Neural crest cell (in vitro differentiated cells): ENCODE data around the gene TMEM14B. TPM values are rescaled to one million over a fixed set of nuclear protein-coding genes. Genes with fewer than 3 reads are reported as not detected.

ENCODE experiments used
- DNase-seq: peaks from one replicate; pipeline ENCODE4 v3.0.0; 2021; ENCODE audit warnings: low read depth, mixed read lengths, low spot score
- H3K27ac Mint-ChIP-seq: one replicate; pipeline ENCODE4 v1.8.0; 2021; ENCODE audit warnings: mild to moderate bottlenecking, mixed read lengths; ENCODE audit not compliant: unreplicated experiment
- H3K27me3 Mint-ChIP-seq: 2 replicates; pipeline ENCODE4 v1.8.0; 2021; ENCODE audit warnings: low read depth, mild to moderate bottlenecking, mixed read lengths
- H3K36me3 Mint-ChIP-seq: 2 replicates; pipeline ENCODE4 v1.8.0; 2021; ENCODE audit warnings: low read depth, mild to moderate bottlenecking, mixed read lengths
- H3K4me1 Mint-ChIP-seq: 2 replicates; pipeline ENCODE4 v1.8.0; 2021; ENCODE audit warnings: mixed read lengths
- H3K4me3 Mint-ChIP-seq: one replicate; pipeline ENCODE4 v1.8.0; 2021; ENCODE audit warnings: mild to moderate bottlenecking, mixed read lengths
- H3K9me3 Mint-ChIP-seq: 2 replicates; pipeline ENCODE4 v1.8.0; 2021; ENCODE audit warnings: mixed read lengths
- CTCF ChIP-seq: fragments of 200-600 bp; sonication (generic); conservative IDR thresholded peaks from 2 replicates; pipeline ENCODE4 v1.5.0; 2021; ENCODE audit warnings: antibody characterized with exemption, mild to moderate bottlenecking
- total RNA-seq: library from RNA; stranded (reverse); gene quantifications from 2 replicates; pipeline ENCODE4 v1.2.1, GENCODE V29; 2021

Gene TMEM14B
- total RNA-seq, 1 donor from 2014 or later: 81.5 TPM

- Mint-ChIP-seq H3K27me3 (no peaks in the 10 kb centered on the region), H3K4me1 (peaks cover 38% of the 10 kb centered on the region), H3K36me3 (peaks cover 16% of the 10 kb centered on the region), H3K27ac (no peak overlapping the region), H3K4me3 (peak overlapping the region; percentile 98), H3K9me3 (peaks cover 2% of the 10 kb centered on the region)
- no peak for DNase-seq
- TF ChIP-seq CTCF: no peak
These were observed 21.9 kb upstream of the TMEM14B start for GRCh38 chr6:10725716-10726115.

- peaks cover 6% of the 10 kb centered on the region for H3K4me1 Mint-ChIP-seq
- TF ChIP-seq CTCF: no peak
- DNase-seq: no peak
- peaks cover 20% of the 10 kb centered on the region for H3K36me3 Mint-ChIP-seq
- H3K27me3 Mint-ChIP-seq: no peaks in the 10 kb centered on the region
- no peak overlapping the region for H3K27ac Mint-ChIP-seq
- no peaks in the 10 kb centered on the region for H3K9me3 Mint-ChIP-seq
- peak overlapping the region; percentile 29 for H3K4me3 Mint-ChIP-seq
These were observed 17.4 kb upstream of the TMEM14B start for GRCh38 chr6:10730254-10730653.

- TF ChIP-seq CTCF: no peak
- Mint-ChIP-seq H3K4me1 (no peaks in the 10 kb centered on the region), H3K36me3 (peaks cover 11% of the 10 kb centered on the region), H3K27me3 (no peaks in the 10 kb centered on the region), H3K27ac (no peak overlapping the region), H3K9me3 (no peaks in the 10 kb centered on the region), H3K4me3 (no peak overlapping the region)
- DNase-seq: no peak
These were observed 14.4 kb upstream of the TMEM14B start for GRCh38 chr6:10733151-10733715.

- H3K36me3 Mint-ChIP-seq: peaks cover 10% of the 10 kb centered on the region
- H3K27me3 Mint-ChIP-seq: no peaks in the 10 kb centered on the region
- no peaks in the 10 kb centered on the region for H3K9me3 Mint-ChIP-seq
- no peak overlapping the region for H3K27ac Mint-ChIP-seq
- no peak for DNase-seq
- no peak overlapping the region for H3K4me3 Mint-ChIP-seq
- no peaks in the 10 kb centered on the region for H3K4me1 Mint-ChIP-seq
- TF ChIP-seq CTCF: no peak
These were observed 13.7 kb upstream of the TMEM14B start for GRCh38 chr6:10733863-10734262.

- no peak for DNase-seq
- Mint-ChIP-seq H3K4me1 (no peaks in the 10 kb centered on the region), H3K4me3 (no peak overlapping the region), H3K27ac (no peak overlapping the region), H3K9me3 (no peaks in the 10 kb centered on the region), H3K36me3 (peaks cover 11% of the 10 kb centered on the region), H3K27me3 (no peaks in the 10 kb centered on the region)
- no peak for TF ChIP-seq CTCF
These were observed 10.9 kb upstream of the TMEM14B start for GRCh38 chr6:10736731-10737130.
